ENCODE measurements around the gene CTIF.

DNA sequence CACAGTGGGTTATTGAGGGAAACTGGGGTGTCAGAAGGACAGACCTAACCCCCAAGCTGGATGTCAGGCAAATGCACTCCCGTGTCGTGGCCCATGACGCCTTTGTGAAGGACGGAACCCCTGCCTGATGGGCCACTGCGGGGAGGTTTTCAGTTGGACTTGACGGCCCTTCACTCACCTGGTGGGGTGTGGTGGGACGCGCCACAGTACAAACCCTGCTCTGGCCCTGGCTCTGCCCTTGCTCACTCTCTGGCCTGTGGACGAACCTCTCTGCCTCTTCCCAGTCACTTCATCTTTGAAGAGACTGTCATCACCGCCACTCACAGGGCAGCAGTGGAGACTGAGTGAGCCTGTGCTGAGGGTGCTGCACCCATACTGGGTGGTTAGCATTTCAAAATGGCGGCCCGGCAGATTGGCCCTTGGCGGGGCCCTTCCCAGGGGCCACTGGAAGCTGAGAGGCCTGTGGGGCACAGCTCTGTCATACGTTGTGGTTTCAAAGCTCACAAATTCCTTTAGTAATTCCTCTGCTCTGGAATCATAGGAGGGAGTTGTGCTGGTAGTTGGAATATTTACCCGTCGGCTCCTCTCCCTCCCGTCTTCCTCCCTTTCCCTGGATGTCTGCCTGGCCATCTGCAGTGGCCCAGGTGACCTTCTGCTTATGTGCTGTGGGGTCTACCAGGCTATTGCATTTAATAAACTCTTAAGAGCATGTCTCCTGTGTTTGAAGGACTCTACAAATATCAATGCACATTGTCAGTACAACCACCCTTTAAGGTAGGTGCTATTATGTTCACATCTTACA lies 200.6 kb downstream of the CTIF start:
- TF ChIP-seq POLR2A (IDR thresholded peaks at IDR 0.05) = no peak
- TF ChIP-seq, protein P1, sequence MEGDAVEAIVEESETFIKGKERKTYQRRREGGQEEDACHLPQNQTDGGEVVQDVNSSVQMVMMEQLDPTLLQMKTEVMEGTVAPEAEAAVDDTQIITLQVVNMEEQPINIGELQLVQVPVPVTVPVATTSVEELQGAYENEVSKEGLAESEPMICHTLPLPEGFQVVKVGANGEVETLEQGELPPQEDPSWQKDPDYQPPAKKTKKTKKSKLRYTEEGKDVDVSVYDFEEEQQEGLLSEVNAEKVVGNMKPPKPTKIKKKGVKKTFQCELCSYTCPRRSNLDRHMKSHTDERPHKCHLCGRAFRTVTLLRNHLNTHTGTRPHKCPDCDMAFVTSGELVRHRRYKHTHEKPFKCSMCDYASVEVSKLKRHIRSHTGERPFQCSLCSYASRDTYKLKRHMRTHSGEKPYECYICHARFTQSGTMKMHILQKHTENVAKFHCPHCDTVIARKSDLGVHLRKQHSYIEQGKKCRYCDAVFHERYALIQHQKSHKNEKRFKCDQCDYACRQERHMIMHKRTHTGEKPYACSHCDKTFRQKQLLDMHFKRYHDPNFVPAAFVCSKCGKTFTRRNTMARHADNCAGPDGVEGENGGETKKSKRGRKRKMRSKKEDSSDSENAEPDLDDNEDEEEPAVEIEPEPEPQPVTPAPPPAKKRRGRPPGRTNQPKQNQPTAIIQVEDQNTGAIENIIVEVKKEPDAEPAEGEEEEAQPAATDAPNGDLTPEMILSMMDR (IDR thresholded peaks at IDR 0.05) = no peak
- no peak for TF ChIP-seq EP300 (IDR thresholded peaks at IDR 0.05)
- TF ChIP-seq POLR2AphosphoS5 (IDR thresholded peaks at IDR 0.05) = no peak
